ENCODE results near the gene BCO2. TPM values are rescaled to one million over a fixed set of nuclear protein-coding genes. Genes with fewer than 3 reads are reported as not detected.

BCO2 gene
- total and polyA plus RNA-seq, 8 donors: 0.87 to 21.8 (median 1.8) TPM; not detected in 1

- no peak for DNase-seq
- H3K27ac ChIP-seq: no peak within 1 kb of the TSS
- TF ChIP-seq EP300 (IDR thresholded peaks at IDR 0.05) (no peak), POLR2AphosphoS5 (IDR thresholded peaks at IDR 0.05) (no peak), POLR2A (IDR thresholded peaks at IDR 0.05) (no peak)
- TF ChIP-seq, protein P1, sequence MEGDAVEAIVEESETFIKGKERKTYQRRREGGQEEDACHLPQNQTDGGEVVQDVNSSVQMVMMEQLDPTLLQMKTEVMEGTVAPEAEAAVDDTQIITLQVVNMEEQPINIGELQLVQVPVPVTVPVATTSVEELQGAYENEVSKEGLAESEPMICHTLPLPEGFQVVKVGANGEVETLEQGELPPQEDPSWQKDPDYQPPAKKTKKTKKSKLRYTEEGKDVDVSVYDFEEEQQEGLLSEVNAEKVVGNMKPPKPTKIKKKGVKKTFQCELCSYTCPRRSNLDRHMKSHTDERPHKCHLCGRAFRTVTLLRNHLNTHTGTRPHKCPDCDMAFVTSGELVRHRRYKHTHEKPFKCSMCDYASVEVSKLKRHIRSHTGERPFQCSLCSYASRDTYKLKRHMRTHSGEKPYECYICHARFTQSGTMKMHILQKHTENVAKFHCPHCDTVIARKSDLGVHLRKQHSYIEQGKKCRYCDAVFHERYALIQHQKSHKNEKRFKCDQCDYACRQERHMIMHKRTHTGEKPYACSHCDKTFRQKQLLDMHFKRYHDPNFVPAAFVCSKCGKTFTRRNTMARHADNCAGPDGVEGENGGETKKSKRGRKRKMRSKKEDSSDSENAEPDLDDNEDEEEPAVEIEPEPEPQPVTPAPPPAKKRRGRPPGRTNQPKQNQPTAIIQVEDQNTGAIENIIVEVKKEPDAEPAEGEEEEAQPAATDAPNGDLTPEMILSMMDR (IDR thresholded peaks at IDR 0.05): no peak
- no peak within 1 kb of the TSS for H3K4me3 ChIP-seq
- H3K4me1 ChIP-seq: no peaks in the 10 kb centered on the region
- 94 to 99% (median 97%) methylated on average over 2 of the region's 2 CpGs for WGBS, 5 donors
- H3K27me3 ChIP-seq: no peaks in the 10 kb centered on the region
- intact Hi-C loops (cut with DNase I; ENCODE audit: low total_unique reads): no loop called here
- peaks cover 0 to 7% (median 1%) of the 10 kb centered on the region in 4 donors for H3K36me3 ChIP-seq
- H3K9me3 ChIP-seq: no peaks in the 10 kb centered on the region
These were observed 85.2 kb downstream of the BCO2 start, which contains the start of gene PLET1 for GRCh38 chr11:112260490-112260889. Gene PLET1, minus strand, starts transcription at chr11:112260860. Its CDS starts 271 bp downstream, at chr11:112260589.

DNA sequence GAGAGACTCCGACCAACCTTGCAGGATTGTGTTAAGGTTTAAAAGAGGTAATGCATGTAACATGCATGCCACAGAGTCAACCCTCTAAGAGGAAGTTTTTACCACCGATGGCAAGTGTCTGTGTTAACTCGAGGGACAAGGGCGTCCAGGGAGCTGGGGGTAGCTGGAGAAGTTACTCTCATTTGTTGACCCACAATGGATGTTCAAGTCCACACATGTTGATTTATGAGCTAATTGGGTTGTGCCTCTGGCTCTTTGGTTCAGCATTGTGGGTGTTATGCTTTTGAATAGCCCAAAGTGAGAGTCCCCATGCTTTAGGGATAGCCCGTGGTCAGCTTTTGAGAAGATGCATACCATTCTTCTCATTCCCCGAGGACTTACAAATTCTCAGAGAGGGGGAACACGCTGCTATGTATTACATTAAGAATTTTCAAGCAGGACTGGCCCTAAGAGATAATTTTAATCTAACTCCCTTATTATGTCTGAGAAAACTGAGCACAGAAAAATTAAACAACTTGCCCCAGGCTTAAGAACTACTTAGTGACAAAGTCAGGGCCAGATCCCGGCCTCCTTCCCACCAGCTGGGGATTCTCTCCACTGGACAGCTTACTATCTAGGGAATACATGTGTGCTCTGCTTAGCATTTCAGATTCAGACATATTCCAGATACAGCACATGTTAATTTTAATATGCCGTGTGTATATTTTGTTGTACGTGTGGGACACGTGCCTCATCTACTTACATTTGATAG lies 90.5 kb downstream of the BCO2 start:
- intact Hi-C loops (cut with DNase I; ENCODE audit: low total_unique reads): no loop called here
- H3K27ac ChIP-seq: peak overlapping the region in 1 of 5 donors; percentile 18
- H3K9me3 ChIP-seq: no peaks in the 10 kb centered on the region
- 61 to 83% (median 68%) methylated on average over 11 of the region's 11 CpGs for WGBS, 5 donors
- peak in 1 of 2 donors; percentile 73 for DNase-seq
- H3K27me3 ChIP-seq: no peaks in the 10 kb centered on the region
- H3K36me3 ChIP-seq: peaks cover 0 to 2% (median 0%) of the 10 kb centered on the region in 4 donors
- TF ChIP-seq, protein P1 (IDR thresholded peaks at IDR 0.05): no peak
- TF ChIP-seq POLR2AphosphoS5 (IDR thresholded peaks at IDR 0.05) (no peak), EP300 (IDR thresholded peaks at IDR 0.05) (no peak), POLR2A (IDR thresholded peaks at IDR 0.05) (no peak)
- no peak overlapping the region for H3K4me3 ChIP-seq
- peaks cover 0 to 7% (median 0%) of the 10 kb centered on the region in 4 donors for H3K4me1 ChIP-seq

GRCh38 chr11:112266410-112266778 lies 91.1 kb downstream of the BCO2 start:
- Histone ChIP-seq H3K4me1 (peaks cover 0 to 7% (median 0%) of the 10 kb centered on the region in 4 donors), H3K27ac (peak overlapping the region in 1 of 5 donors; percentile 18), H3K36me3 (no peaks in the 10 kb centered on the region), H3K4me3 (no peak overlapping the region), H3K27me3 (no peaks in the 10 kb centered on the region), H3K9me3 (no peaks in the 10 kb centered on the region)
- intact Hi-C loops (cut with DNase I; ENCODE audit: low total_unique reads): no loop called here
- TF ChIP-seq, protein P1 (IDR thresholded peaks at IDR 0.05): no peak
- TF ChIP-seq POLR2AphosphoS5 (IDR thresholded peaks at IDR 0.05) (no peak), EP300 (IDR thresholded peaks at IDR 0.05) (no peak), POLR2A (IDR thresholded peaks at IDR 0.05) (no peak)
- WGBS, 5 donors: 64 to 86% (median 78%) methylated on average over 3 of the region's 3 CpGs
- DNase-seq: no peak

GRCh38 chr11:112267188-112267591 lies 91.9 kb downstream of the BCO2 start:
- Histone ChIP-seq H3K27me3 (no peaks in the 10 kb centered on the region), H3K36me3 (no peaks in the 10 kb centered on the region), H3K4me1 (peaks cover 0 to 7% (median 0%) of the 10 kb centered on the region in 4 donors), H3K27ac (no peak overlapping the region), H3K4me3 (no peak overlapping the region), H3K9me3 (no peaks in the 10 kb centered on the region)
- no peak for DNase-seq
- TF ChIP-seq, protein P1 (IDR thresholded peaks at IDR 0.05): no peak
- no peak for TF ChIP-seq EP300 (IDR thresholded peaks at IDR 0.05)
- intact Hi-C loops (cut with DNase I; ENCODE audit: low total_unique reads): no loop called here
- 52 to 64% (median 57%) methylated on average over 5 of the region's 5 CpGs for WGBS, 5 donors
